WTC11 (cell line): ENCODE data around the gene FASN. TPM values are rescaled to one million over a fixed set of nuclear protein-coding genes. Genes with fewer than 3 reads are reported as not detected.

Experiments used
- ATAC-seq: fragments of 200-7000 bp; cut with Tn5 transposase; 2 replicates; pipeline ENCODE4 v1.10.0; 2021; ENCODE audit warnings: mild to moderate bottlenecking, moderate library complexity
- CTCF ChIA-PET: fragments of 300-600 bp; sonication (Branson Sonifier 250); formaldehyde crosslinking; loops from one replicate; lab custom pipeline; 2021; ENCODE audit warnings: antibody characterized with exemption; lab: Charles Lee
- POLR2A ChIA-PET: fragments of 350-600 bp; sonication (Branson Sonifier 250); formaldehyde crosslinking; loops from one replicate; lab custom pipeline; 2021; ENCODE audit warnings: antibody characterized with exemption; lab: Charles Lee
- DNase-seq: peaks from one replicate; pipeline ENCODE4 v3.0.0; 2021; ENCODE audit warnings: low spot score
- H3K27ac Mint-ChIP-seq: 2 replicates; pipeline ENCODE4 v1.8.0; 2021; ENCODE audit warnings: mixed read lengths
- H3K27me3 Mint-ChIP-seq: 2 replicates; pipeline ENCODE4 v1.8.0; 2021; ENCODE audit warnings: low read depth, mild to moderate bottlenecking, moderate library complexity, mixed read lengths
- H3K36me3 Mint-ChIP-seq: 2 replicates; pipeline ENCODE4 v1.8.0; 2021; ENCODE audit warnings: mixed read lengths
- H3K4me1 Mint-ChIP-seq: 2 replicates; pipeline ENCODE4 v1.8.0; 2022; ENCODE audit warnings: mixed read lengths
- H3K4me3 Mint-ChIP-seq: 2 replicates; pipeline ENCODE4 v1.8.0; 2021; ENCODE audit warnings: mild to moderate bottlenecking, moderate library complexity, mixed read lengths
- H3K9me3 Mint-ChIP-seq: 2 replicates; pipeline ENCODE4 v1.8.0; 2021; ENCODE audit warnings: mixed read lengths
- ATF1 ChIP-seq: sonication (generic); formaldehyde crosslinking; IDR thresholded peaks from 2 replicates; pipeline ENCODE4 v1.8.1; 2023; ENCODE audit warnings: mild to moderate bottlenecking, moderate library complexity, missing genetic modification reagents
- ELF4 ChIP-seq: sonication (generic); formaldehyde crosslinking; IDR thresholded peaks from 2 replicates; pipeline ENCODE4 v1.8.1; 2022; ENCODE audit warnings: low read depth, mild to moderate bottlenecking, moderate library complexity, missing genetic modification reagents
- EMX1 ChIP-seq: fragments of 250-450 bp; sonication (Bioruptor Pico); IDR thresholded peaks from 2 replicates; pipeline ENCODE4 v1.8.0; 2021; ENCODE audit warnings: mild to moderate bottlenecking
- GABPB1 ChIP-seq: sonication (generic); formaldehyde crosslinking; IDR thresholded peaks from 2 replicates; pipeline ENCODE4 v1.8.1; 2023; ENCODE audit warnings: mild to moderate bottlenecking, missing genetic modification reagents
- GRHL2 ChIP-seq: fragments of 250-450 bp; sonication (Bioruptor Pico); IDR thresholded peaks from 2 replicates; pipeline ENCODE4 v1.8.0; 2022; ENCODE audit warnings: mild to moderate bottlenecking, moderate library complexity; ENCODE audit not compliant: insufficient replicate concordance, severe bottlenecking
- HMGA2 ChIP-seq: fragments of 250-450 bp; sonication (Bioruptor Pico); IDR thresholded peaks from 2 replicates; pipeline ENCODE4 v1.4.0; 2021; ENCODE audit warnings: mild to moderate bottlenecking, moderate library complexity
- JAZF1 ChIP-seq: fragments of 250-450 bp; sonication (Bioruptor Pico); IDR thresholded peaks from 2 replicates; pipeline ENCODE4 v1.9.0; 2021; ENCODE audit warnings: moderate library complexity, mild to moderate bottlenecking, inconsistent platforms
- JUN ChIP-seq: sonication (generic); formaldehyde crosslinking; IDR thresholded peaks from 2 replicates; pipeline ENCODE4 v1.8.0; 2023; ENCODE audit warnings: mild to moderate bottlenecking, missing genetic modification reagents
- MYBL2 ChIP-seq: sonication (generic); formaldehyde crosslinking; IDR thresholded peaks from 2 replicates; pipeline ENCODE4 v1.8.1; 2023; ENCODE audit warnings: mild to moderate bottlenecking, moderate library complexity, missing genetic modification reagents
- NFATC4 ChIP-seq: fragments of 250-450 bp; sonication (Bioruptor Pico); IDR thresholded peaks from 2 replicates; pipeline ENCODE4 v1.9.0; 2021; ENCODE audit warnings: mild to moderate bottlenecking
- NFYB ChIP-seq: sonication (generic); formaldehyde crosslinking; conservative IDR thresholded peaks from 2 replicates; pipeline ENCODE4 v1.8.0; 2022; ENCODE audit warnings: low read depth, missing genetic modification reagents
- NR1H2 ChIP-seq: sonication (generic); formaldehyde crosslinking; IDR thresholded peaks from 2 replicates; pipeline ENCODE4 v1.9.0; 2021; ENCODE audit warnings: mild to moderate bottlenecking, moderate library complexity, missing genetic modification reagents
- OVOL2 ChIP-seq: fragments of 250-450 bp; sonication (Bioruptor Pico); IDR thresholded peaks from 2 replicates; pipeline ENCODE4 v1.9.0; 2021; ENCODE audit warnings: mild to moderate bottlenecking, borderline replicate concordance
- SP1 ChIP-seq: sonication (generic); formaldehyde crosslinking; conservative IDR thresholded peaks from 2 replicates; pipeline ENCODE4 v1.8.1; 2022; ENCODE audit warnings: missing genetic modification reagents
- TCF7 ChIP-seq: sonication (generic); formaldehyde crosslinking; IDR thresholded peaks from 2 replicates; pipeline ENCODE4 v1.8.0; 2022; ENCODE audit warnings: mild to moderate bottlenecking, low read depth, missing genetic modification reagents, moderate library complexity
- TEAD1 ChIP-seq: sonication (generic); formaldehyde crosslinking; IDR thresholded peaks from 2 replicates; pipeline ENCODE4 v1.8.0; 2022; ENCODE audit warnings: mild to moderate bottlenecking, missing genetic modification reagents
- TP53 ChIP-seq: sonication (generic); formaldehyde crosslinking; IDR thresholded peaks from 2 replicates; pipeline ENCODE4 v1.8.1; 2023; ENCODE audit warnings: mild to moderate bottlenecking, missing genetic modification reagents
- ZNF138 ChIP-seq: sonication (generic); formaldehyde crosslinking; conservative IDR thresholded peaks from 2 replicates; pipeline ENCODE4 v1.8.1; 2022; ENCODE audit warnings: mild to moderate bottlenecking, moderate library complexity, missing genetic modification reagents
- ZNF219 ChIP-seq: sonication (generic); formaldehyde crosslinking; IDR thresholded peaks from 2 replicates; pipeline ENCODE4 v1.8.0; 2023; ENCODE audit warnings: missing genetic modification reagents, mild to moderate bottlenecking, borderline replicate concordance
- ZNF263 ChIP-seq: sonication (generic); formaldehyde crosslinking; IDR thresholded peaks from 2 replicates; pipeline ENCODE4 v1.8.1; 2022; ENCODE audit warnings: low read depth, mild to moderate bottlenecking, moderate library complexity, missing genetic modification reagents
- ZNF671 ChIP-seq: fragments of 250-450 bp; sonication (Bioruptor Pico); IDR thresholded peaks from 2 replicates; pipeline ENCODE4 v1.8.0; 2021; ENCODE audit warnings: mild to moderate bottlenecking
- total RNA-seq: library from RNA; stranded (reverse); gene quantifications from 3 replicates; pipeline ENCODE4 v1.2.3, GENCODE V29; 2021
- TF ChIP-seq, protein P1 (sequence below): sonication (generic); formaldehyde crosslinking; IDR thresholded peaks from 2 replicates; pipeline ENCODE4 v1.8.1; 2022; ENCODE audit warnings: mild to moderate bottlenecking, missing genetic modification reagents, moderate library complexity, borderline replicate concordance
- TF ChIP-seq, protein P2 (sequence below): sonication (generic); formaldehyde crosslinking; conservative IDR thresholded peaks from 2 replicates; pipeline ENCODE4 v1.8.1; 2022; ENCODE audit warnings: mild to moderate bottlenecking, missing genetic modification reagents
- TF ChIP-seq, protein P3 (sequence below): sonication (generic); formaldehyde crosslinking; IDR thresholded peaks from 2 replicates; pipeline ENCODE4 v1.8.0; 2022; ENCODE audit warnings: mild to moderate bottlenecking, missing genetic modification reagents
- TF ChIP-seq, protein P4 (sequence below): sonication (generic); formaldehyde crosslinking; IDR thresholded peaks from 2 replicates; pipeline ENCODE4 v1.8.1; 2023; ENCODE audit warnings: mild to moderate bottlenecking, missing genetic modification reagents
- TF ChIP-seq, protein P5 (sequence below): sonication (generic); formaldehyde crosslinking; IDR thresholded peaks from 2 replicates; pipeline ENCODE4 v1.8.0; 2023; ENCODE audit warnings: mild to moderate bottlenecking, missing genetic modification reagents

The FASN gene
- total RNA-seq, 1 experiment from 2014 or later = 742 TPM

DNA sequence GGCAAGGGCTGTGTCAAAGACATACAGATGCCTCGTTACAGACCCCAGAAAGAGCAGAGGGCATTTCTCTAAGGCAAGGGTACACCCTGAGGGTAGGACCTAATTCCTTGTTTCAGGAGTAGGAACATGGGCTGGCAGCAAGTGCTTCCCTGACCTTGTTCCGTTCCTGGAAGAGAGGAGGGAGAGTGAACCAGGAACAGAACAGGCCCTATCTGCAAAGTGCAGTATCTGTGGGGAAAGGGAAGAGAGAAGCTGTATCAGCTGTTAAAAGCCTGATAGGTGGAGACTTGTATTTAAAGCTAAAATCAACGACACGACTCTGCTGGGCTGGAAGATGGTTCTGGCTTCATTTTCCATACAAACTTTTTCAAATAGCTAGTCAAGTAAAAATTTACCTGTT is 26.1 kb upstream of the FASN start:
- no peaks in the 10 kb centered on the region for H3K36me3 Mint-ChIP-seq
- no peak overlapping the region for H3K27ac Mint-ChIP-seq
- POLR2A ChIA-PET = interaction anchor here (0.6 kb wide), 2 partner anchors 18 to 1863 kb away, joined by 4 read pairs; no protein-coding TSS in a partner anchor
- no peak for ATAC-seq
- CTCF ChIA-PET = interaction anchor here (0.6 to 1.0 kb wide), 5 partner anchors 18 to 247 kb away, joined by 3 to 4 read pairs (median 3); no protein-coding TSS in a partner anchor
- TF ChIP-seq EMX1 (CRISPR knock-in tag) (no peak), TEAD1 (no peak), ZNF263 (CRISPR knock-in tag) (no peak), GRHL2 (no peak), JUN (CRISPR knock-in tag) (no peak), TP53 (CRISPR knock-in tag) (no peak), NFYB (CRISPR knock-in tag) (no peak), GABPB1 (CRISPR knock-in tag) (no peak), JAZF1 (no peak), NR1H2 (no peak), MYBL2 (no peak), NFATC4 (CRISPR knock-in tag) (no peak), ELF4 (no peak), SP1 (no peak)
- TF ChIP-seq, protein P1, sequence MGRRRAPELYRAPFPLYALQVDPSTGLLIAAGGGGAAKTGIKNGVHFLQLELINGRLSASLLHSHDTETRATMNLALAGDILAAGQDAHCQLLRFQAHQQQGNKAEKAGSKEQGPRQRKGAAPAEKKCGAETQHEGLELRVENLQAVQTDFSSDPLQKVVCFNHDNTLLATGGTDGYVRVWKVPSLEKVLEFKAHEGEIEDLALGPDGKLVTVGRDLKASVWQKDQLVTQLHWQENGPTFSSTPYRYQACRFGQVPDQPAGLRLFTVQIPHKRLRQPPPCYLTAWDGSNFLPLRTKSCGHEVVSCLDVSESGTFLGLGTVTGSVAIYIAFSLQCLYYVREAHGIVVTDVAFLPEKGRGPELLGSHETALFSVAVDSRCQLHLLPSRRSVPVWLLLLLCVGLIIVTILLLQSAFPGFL = no peak
- TF ChIP-seq, protein P2, sequence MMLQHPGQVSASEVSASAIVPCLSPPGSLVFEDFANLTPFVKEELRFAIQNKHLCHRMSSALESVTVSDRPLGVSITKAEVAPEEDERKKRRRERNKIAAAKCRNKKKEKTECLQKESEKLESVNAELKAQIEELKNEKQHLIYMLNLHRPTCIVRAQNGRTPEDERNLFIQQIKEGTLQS (CRISPR knock-in tag) = no peak
- TF ChIP-seq, protein P3, sequence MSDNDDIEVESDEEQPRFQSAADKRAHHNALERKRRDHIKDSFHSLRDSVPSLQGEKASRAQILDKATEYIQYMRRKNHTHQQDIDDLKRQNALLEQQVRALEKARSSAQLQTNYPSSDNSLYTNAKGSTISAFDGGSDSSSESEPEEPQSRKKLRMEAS = no peak
- TF ChIP-seq, protein P4, sequence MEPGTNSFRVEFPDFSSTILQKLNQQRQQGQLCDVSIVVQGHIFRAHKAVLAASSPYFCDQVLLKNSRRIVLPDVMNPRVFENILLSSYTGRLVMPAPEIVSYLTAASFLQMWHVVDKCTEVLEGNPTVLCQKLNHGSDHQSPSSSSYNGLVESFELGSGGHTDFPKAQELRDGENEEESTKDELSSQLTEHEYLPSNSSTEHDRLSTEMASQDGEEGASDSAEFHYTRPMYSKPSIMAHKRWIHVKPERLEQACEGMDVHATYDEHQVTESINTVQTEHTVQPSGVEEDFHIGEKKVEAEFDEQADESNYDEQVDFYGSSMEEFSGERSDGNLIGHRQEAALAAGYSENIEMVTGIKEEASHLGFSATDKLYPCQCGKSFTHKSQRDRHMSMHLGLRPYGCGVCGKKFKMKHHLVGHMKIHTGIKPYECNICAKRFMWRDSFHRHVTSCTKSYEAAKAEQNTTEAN (CRISPR knock-in tag) = no peak
- no peaks in the 10 kb centered on the region; the same call in 1 of the 2 replicates for H3K27me3 Mint-ChIP-seq
- H3K9me3 Mint-ChIP-seq = no peaks in the 10 kb centered on the region
- DNase-seq = no peak
- no peak overlapping the region for H3K4me3 Mint-ChIP-seq
- H3K4me1 Mint-ChIP-seq = no peaks in the 10 kb centered on the region

DNA sequence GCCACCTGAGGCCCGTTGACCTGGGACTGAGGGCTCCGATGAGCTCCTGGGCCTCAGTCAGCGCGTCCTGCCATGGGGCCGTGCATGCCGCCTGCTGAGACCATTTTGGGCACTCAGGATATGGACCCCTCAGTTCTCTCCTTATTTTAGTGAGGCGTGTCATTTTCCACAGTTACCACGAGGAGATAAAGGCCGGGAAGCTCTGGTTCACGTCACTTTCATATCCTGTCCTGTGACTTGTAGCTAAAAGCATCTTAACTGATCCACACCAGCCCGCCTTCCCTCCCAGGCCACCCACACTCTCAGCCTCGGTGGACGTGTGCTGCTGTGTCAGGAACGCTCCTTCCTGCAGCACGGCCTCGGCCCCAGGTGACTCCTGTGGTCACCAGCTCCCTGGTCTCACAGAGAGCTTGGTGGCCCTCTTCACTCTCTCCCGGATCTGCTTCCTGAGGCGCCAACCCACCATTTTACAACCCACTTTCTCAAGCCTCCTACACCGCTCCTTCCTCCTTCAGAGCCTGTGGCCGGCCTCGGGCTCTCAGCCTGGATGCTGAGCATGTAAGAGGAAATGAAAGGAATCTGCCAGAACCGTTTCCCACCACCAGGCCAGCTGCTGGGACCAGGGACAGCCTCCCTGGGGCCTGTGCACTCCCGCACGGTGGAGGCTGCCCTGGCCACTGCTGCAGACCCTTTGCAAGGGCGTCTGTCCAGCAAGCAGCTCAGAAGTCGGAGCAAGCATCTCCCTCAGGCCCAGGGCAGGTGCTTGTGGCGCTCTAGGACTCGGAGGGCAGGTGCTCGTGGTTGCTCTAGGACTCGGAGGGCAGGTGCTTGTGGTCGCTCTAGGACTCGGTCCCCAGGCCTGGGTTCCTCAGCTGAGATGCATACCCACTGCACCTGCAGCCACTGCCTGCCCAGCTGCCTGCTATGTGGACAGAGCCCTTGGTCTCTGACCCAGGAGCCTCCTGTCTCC is 23.9 kb upstream of the FASN start:
- ATAC-seq = no peak
- Mint-ChIP-seq H3K4me1 (peaks cover 4% of the 10 kb centered on the region), H3K9me3 (no peaks in the 10 kb centered on the region), H3K36me3 (no peaks in the 10 kb centered on the region), H3K4me3 (no peak overlapping the region), H3K27ac (no peak overlapping the region), H3K27me3 (peaks cover 3% of the 10 kb centered on the region; the same call in 1 of the 2 replicates)
- TF ChIP-seq ZNF219 (CRISPR knock-in tag) (no peak), ZNF671 (no peak), EMX1 (CRISPR knock-in tag) (no peak), ELF4 (no peak), TCF7 (CRISPR knock-in tag) (no peak), ATF1 (CRISPR knock-in tag) (no peak), OVOL2 (CRISPR knock-in tag) (no peak), ZNF138 (CRISPR knock-in tag) (no peak), GABPB1 (CRISPR knock-in tag) (no peak), HMGA2 (CRISPR knock-in tag) (no peak)
- TF ChIP-seq, protein P5, sequence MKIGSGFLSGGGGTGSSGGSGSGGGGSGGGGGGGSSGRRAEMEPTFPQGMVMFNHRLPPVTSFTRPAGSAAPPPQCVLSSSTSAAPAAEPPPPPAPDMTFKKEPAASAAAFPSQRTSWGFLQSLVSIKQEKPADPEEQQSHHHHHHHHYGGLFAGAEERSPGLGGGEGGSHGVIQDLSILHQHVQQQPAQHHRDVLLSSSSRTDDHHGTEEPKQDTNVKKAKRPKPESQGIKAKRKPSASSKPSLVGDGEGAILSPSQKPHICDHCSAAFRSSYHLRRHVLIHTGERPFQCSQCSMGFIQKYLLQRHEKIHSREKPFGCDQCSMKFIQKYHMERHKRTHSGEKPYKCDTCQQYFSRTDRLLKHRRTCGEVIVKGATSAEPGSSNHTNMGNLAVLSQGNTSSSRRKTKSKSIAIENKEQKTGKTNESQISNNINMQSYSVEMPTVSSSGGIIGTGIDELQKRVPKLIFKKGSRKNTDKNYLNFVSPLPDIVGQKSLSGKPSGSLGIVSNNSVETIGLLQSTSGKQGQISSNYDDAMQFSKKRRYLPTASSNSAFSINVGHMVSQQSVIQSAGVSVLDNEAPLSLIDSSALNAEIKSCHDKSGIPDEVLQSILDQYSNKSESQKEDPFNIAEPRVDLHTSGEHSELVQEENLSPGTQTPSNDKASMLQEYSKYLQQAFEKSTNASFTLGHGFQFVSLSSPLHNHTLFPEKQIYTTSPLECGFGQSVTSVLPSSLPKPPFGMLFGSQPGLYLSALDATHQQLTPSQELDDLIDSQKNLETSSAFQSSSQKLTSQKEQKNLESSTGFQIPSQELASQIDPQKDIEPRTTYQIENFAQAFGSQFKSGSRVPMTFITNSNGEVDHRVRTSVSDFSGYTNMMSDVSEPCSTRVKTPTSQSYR (CRISPR knock-in tag) = no peak
- ChIA-PET POLR2A (no interaction called here), CTCF (interaction anchor here (1.1 to 2.8 kb wide), 3 partner anchors 16 to 92 kb away, joined by 3 to 10 read pairs (median 5); no protein-coding TSS in a partner anchor)
- no peak for DNase-seq
